GM13976 (cell line): Measurements from ENCODE around the gene ARL4A.

Experiments used
- DNase-seq: peaks from one replicate; pipeline ENCODE4 v3.0.0; 2012; ENCODE audit warnings: low spot score
- in situ Hi-C: fragments of 300-500 bp; cut with MboI; formaldehyde crosslinking; loops from one replicate; pipeline ENCODE4 v1.12.0; 2022; ENCODE audit warnings: low sequenced_read_pairs, mixed read lengths, inconsistent platforms; ENCODE audit not compliant: unreplicated experiment
- TF ChIP-seq, protein P1 (sequence below): IDR thresholded peaks from 2 replicates; pipeline ENCODE4 v1.5.1; 2012; ENCODE audit warnings: borderline replicate concordance, mild to moderate bottlenecking; ENCODE audit not compliant: insufficient read depth; ENCODE audit errors: extremely low read depth, missing control alignments, control extremely low read depth

The ARL4A gene

DNA sequence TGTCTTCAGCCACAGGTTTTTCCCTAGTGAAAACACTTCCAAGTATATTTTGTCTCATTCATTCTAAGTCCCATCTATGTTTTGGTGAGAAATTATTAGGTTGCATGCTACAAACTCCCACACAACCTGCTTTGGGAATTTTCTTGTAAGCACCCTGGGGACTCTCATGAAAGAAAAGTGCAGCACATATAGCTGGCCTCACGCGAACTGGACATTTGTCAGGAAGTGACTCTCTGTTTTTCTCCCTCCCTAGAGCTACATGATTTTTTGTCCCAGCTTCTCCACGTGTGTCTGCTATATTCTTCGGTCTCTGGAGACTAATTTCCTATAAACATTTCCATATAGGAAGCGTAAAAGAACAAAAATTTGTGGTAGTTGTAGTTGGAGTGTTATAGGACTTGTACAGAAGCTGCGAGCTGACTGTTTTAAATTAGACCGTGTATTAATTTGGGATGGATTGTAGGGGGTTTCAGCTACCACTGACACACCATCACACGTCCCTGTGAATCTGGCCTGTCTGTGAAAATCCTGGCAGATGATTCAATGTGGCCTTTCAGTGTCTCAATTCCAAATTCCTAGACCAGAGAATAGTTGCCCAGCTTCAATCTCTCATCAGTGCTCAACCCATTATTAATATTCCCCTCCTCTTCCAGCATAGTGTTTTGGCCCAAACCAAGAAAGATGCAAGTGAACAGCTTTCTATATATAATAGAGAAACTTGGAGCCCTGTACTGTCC, 40.2 kb downstream of the ARL4A start:
- no peak for DNase-seq
- TF ChIP-seq, protein P1, sequence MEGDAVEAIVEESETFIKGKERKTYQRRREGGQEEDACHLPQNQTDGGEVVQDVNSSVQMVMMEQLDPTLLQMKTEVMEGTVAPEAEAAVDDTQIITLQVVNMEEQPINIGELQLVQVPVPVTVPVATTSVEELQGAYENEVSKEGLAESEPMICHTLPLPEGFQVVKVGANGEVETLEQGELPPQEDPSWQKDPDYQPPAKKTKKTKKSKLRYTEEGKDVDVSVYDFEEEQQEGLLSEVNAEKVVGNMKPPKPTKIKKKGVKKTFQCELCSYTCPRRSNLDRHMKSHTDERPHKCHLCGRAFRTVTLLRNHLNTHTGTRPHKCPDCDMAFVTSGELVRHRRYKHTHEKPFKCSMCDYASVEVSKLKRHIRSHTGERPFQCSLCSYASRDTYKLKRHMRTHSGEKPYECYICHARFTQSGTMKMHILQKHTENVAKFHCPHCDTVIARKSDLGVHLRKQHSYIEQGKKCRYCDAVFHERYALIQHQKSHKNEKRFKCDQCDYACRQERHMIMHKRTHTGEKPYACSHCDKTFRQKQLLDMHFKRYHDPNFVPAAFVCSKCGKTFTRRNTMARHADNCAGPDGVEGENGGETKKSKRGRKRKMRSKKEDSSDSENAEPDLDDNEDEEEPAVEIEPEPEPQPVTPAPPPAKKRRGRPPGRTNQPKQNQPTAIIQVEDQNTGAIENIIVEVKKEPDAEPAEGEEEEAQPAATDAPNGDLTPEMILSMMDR: no peak
- in situ Hi-C loops: no loop called here

- no peak for DNase-seq
- TF ChIP-seq, protein P1: no peak
- in situ Hi-C loops: no loop called here
Observed at GRCh38 chr7:12728192-12728538, 40.7 kb downstream of the ARL4A start.

DNA sequence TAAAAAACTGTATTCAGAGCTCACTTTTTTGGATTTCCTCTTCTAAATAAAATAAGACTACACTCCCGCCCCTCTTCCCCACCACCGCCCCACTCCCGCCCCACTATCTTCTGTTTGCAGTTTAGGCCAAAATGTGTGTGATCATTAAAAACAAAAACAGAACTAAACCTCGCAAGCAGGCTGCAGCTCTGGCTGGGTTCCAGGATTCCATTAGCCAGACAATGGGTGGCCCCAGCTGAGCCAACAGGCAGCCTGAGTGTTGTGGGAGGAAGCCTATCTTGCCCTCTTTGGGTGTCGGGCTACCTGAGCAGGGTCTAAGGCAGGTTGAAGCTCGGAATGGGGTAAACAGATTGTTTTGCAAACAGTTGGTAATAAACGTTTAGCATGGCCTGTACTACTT, 41.7 kb downstream of the ARL4A start:
- in situ Hi-C loops: no loop called here
- no peak for DNase-seq
- TF ChIP-seq, protein P1: no peak

GRCh38 chr7:12730523-12730922, 43.1 kb downstream of the ARL4A start:
- TF ChIP-seq, protein P1: no peak
- in situ Hi-C loops: no loop called here
- DNase-seq: no peak

DNA sequence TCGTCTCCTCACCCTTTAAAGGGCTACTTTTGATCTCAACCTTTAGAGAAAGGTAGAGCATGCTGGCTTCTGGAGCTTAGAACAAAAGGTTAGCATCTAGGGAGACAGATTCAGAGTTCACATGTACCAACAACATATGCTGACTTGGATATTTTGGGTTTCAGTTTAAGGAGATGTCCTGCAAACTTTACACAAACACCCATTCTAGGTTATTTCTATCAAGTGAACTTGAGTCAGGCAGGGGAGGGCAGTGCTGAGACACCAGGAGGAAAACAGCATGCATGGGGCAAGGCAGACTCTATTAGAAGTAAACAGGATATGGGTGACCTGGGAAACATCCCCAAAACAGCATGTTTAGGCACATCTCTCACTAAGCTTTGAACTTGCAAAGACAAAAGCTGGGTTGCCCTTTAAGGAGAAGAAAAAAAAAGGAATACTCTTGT, 43.8 kb downstream of the ARL4A start:
- TF ChIP-seq, protein P1: no peak
- in situ Hi-C loops: no loop called here
- no peak for DNase-seq

DNA sequence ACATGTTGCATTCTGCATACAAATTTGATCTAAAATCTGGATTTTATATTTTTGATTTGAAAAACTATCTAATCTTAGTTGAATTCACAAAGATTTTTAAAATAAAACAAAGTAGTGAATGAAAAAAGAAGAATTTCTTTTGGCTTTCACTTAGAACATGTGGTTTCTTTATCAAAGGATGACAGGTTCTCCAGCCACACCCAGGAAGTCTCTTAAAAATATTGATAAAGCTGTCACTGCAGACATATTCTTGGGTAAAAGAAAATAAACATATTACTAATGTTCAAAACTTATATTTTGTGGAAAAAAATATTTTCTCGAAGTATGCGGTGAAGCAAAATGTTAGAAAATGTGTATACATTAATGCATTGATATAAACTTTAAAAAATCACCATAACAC, 44.3 kb downstream of the ARL4A start:
- in situ Hi-C loops: no loop called here
- TF ChIP-seq, protein P1: no peak
- no peak for DNase-seq
